Adrenal gland (tissue), 5 donors: Measurements from ENCODE around the gene SH3BP2.

Experiments used
- POLR2A ChIP-seq, 2 donors: fragments of 450-650 bp; IDR thresholded peaks; one replicate each; pipeline ENCODE4 v1.6.1; 2017; ENCODE audit warnings: antibody characterized with exemption in 2 of 2, mild to moderate bottlenecking in 2 of 2, moderate library complexity in 1 of 2
- TF ChIP-seq, protein P1 (sequence below), 6 experiments: fragments of 450-650 bp in 4 of 6; fragments of 200-600 bp in 2 of 6; sonication (generic) in 1 of 6; IDR thresholded peaks; 1 replicate in 5 of 6; 2 replicates in 1 of 6; pipeline versions ENCODE4 v1.5.1 to v1.8.0; 2016 to 2021; ENCODE audit warnings: antibody characterized with exemption in 6 of 6, mild to moderate bottlenecking in 2 of 6, moderate library complexity in 1 of 6
- donor health status: DM: no; HTN: no; CAD: no.

- TF ChIP-seq, protein P1, sequence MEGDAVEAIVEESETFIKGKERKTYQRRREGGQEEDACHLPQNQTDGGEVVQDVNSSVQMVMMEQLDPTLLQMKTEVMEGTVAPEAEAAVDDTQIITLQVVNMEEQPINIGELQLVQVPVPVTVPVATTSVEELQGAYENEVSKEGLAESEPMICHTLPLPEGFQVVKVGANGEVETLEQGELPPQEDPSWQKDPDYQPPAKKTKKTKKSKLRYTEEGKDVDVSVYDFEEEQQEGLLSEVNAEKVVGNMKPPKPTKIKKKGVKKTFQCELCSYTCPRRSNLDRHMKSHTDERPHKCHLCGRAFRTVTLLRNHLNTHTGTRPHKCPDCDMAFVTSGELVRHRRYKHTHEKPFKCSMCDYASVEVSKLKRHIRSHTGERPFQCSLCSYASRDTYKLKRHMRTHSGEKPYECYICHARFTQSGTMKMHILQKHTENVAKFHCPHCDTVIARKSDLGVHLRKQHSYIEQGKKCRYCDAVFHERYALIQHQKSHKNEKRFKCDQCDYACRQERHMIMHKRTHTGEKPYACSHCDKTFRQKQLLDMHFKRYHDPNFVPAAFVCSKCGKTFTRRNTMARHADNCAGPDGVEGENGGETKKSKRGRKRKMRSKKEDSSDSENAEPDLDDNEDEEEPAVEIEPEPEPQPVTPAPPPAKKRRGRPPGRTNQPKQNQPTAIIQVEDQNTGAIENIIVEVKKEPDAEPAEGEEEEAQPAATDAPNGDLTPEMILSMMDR (IDR thresholded peaks at IDR 0.05): no peak
- no peak for TF ChIP-seq POLR2A (IDR thresholded peaks at IDR 0.05)
Observed at GRCh38 chr4:2813446-2814405, 20.8 kb downstream of the SH3BP2 start.
